Measurements from ENCODE around the gene MAP3K20.
"Not testable (repeated sequence)": the region's sequence is repeated elsewhere in the genome, so short reads cannot be mapped to it uniquely, and the experiment has no call there.

The MAP3K20 gene

DNA sequence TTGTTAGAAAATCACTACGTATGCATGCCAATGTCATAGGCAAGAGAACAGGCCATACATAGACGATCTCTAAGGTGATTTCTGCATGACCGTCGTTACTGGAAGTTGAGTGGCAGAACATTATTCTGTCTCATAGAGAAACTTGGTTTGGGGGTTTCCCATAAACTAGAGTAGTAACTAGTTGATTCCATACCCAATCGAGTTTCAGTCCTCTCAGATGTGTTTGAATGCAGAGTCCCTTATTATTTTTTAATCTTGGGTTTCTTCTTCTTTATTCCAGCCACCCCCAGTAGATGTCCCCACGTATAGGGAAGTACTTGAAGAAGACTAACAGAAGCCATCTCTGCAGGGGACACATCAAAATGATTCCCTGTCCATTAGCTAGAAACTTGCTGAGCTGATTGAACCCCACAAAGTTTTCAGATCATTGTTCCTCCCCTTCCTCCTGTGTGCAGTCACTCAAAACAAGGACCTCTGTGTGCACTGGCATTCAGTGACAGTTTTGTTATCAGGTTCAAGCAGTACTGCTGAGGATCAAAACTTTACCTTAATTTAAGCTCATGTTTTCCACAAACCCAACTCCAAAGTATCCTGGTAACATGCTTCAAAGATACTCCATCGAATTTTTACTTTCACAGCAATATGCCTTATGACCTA, 210.6 kb downstream of the MAP3K20 start:
- DNase-seq = no peak

DNA sequence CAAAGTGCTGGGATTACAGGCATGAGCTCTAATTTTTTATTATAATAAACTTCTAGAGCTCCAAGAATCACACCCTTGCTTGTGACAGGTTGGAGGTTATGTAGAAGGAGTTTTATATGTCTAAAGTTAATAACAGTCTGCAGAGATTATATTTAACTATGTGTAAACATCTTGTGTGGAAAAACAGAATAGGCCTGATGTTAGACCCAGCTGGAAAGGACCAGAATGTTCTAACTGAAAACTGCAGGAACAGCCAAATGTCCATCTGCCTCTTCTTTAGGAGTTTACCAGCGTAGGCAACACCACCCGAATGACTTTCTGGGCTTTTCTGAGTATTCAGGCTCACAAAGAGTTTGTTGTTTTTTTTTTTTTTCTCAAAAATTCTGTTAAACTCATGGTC, 211.9 kb downstream of the MAP3K20 start:
- DNase-seq = no peak

GRCh38 chr2:173288561-173288960, 212.9 kb downstream of the MAP3K20 start:
- DNase-seq = no peak

DNA sequence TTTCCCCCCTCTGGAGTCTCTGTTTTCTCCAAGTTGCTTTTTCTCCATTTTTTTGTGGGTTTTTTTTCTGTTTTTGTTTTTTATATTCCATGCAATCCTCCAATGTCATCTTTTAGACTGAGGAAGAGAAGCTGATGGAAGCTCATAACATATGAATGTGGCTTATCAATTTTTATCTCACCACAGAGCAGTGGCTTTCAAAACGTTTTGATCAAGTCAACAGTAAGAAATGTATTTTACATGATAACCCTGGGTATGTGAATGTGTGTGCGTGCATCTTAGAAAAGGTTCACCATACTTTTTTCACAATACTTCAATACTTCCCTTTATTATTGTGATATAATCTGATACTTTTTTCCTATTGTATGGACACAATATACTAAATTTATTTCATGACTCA, 214.4 kb downstream of the MAP3K20 start:
- DNase-seq = no peak

DNA sequence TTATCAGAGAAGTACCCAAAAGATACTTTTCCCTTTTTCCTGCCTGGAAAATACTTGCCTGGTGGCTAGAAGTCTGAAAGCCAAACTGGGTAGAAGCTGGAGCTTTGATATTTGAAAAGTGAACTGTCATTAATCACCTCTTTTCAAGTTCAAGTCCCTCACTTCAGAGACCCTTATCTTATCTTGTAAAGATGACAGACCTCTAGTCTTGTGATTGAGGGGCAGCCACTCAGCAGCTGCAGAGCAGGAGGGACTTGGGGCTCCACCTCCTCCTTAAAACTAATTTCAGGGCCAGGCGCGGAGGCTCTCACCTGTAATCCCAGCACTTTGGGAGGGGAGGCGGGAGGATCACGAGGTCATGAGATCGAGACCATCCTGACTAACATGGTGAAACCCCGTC, 214.9 kb downstream of the MAP3K20 start:
- DNase-seq = no peak

DNA sequence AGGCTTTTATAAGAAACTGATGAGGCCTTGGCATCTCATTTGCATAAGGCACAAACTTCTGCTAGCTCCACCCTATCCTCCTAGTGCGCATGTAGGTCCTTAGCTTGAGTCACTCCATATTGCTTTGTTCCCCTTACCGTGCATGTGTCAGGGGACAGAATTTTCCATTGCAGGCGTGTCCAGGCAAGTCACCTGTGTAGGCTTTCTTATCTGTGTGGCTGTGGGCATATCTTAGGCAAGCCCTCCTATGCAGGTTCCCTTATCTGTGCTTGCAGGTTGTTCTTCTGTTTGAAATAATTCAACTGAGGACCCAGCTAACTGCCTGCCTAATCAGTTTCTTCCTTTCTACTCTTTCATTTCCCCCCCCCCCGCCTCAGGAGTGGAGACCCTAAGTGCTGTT, 215.8 kb downstream of the MAP3K20 start:
- no peak for DNase-seq

DNA sequence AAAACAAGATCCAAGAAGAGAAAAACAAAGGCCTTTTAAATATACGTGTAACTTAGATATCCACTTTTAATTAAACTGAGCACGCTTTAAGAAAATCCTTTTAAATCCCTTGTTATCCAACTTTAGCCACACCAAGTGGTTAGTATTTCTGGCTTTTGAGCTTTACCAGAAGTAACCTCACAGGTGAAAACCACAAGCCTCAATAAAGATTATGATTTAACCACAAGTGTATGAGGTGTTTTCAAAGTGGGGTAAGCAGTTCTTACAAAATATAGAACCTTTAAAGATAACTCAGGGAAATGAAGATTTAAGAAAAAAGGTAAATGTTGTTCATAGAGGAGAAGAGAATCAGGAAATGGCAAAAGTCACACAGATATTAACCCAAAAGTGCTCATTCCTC, 220.6 kb downstream of the MAP3K20 start:
- DNase-seq = no peak

GRCh38 chr2:173298536-173299097, 223.0 kb downstream of the MAP3K20 start:
- no peak for DNase-seq

- DNase-seq = no peak
Measured at GRCh38 chr2:173299764-173300163, 224.1 kb downstream of the MAP3K20 start.

- no peak for DNase-seq
Measured at GRCh38 chr2:173300458-173300857, 224.8 kb downstream of the MAP3K20 start.

GRCh38 chr2:173301549-173301948, 225.9 kb downstream of the MAP3K20 start:
- not testable (repeated sequence) for DNase-seq

GRCh38 chr2:173305303-173305702, 229.7 kb downstream of the MAP3K20 start:
- DNase-seq = no peak

DNA sequence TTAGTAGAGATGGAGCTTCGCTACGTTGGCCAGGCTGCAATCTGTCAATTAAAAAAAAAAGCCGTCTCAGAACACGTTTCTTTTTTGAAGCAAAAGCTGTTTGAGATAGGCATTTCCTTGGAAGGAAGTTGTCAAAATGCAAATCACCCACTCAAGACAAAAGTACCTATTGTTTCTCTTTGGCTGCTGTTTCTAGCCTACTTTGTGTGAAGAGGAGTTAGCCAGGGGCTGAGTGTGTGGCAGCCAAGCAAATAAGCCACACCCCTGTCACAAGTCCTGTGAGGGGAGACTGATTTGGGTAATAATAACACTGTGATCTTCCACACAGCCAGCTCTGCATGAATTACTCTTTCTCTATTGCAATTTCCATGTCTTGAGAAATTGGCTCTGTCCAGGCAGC, 231.6 kb downstream of the MAP3K20 start:
- no peak for DNase-seq

GRCh38 chr2:173309370-173309769, 233.7 kb downstream of the MAP3K20 start:
- not testable (repeated sequence) for DNase-seq

- no peak for DNase-seq
Measured at GRCh38 chr2:173311844-173312606, 236.4 kb downstream of the MAP3K20 start.

Measured in inflammatory macrophage treated with lipopolysaccharide for 4 hours (primary cell).